Stomach (tissue), 4 donors: ENCODE measurements around the gene FREM2.

Experiments
- CTCF ChIP-seq, 7 experiments: fragments of 450-650 bp in 4 of 7; fragments of 200-600 bp in 3 of 7; sonication (generic) in 3 of 7; IDR thresholded peaks; one replicate each; pipeline ENCODE4 v1.5.1; 2016 to 2019; ENCODE audit warnings: antibody characterized with exemption in 7 of 7, control low read depth in 2 of 7, mild to moderate bottlenecking in 1 of 7
- EP300 ChIP-seq: sonication (generic); formaldehyde crosslinking; IDR thresholded peaks from one replicate; pipeline ENCODE4 v1.6.1; 2017; ENCODE audit warnings: antibody characterized with exemption
- POLR2AphosphoS5 ChIP-seq, 3 donors: sonication (generic); formaldehyde crosslinking; IDR thresholded peaks; one replicate each; pipeline ENCODE4 v1.6.1; 2016; ENCODE audit warnings: antibody characterized with exemption in 3 of 3

GRCh38 chr13:38684714-38685113 lies 2.2 kb upstream of the FREM2 start:
- TF ChIP-seq CTCF (IDR thresholded peaks at IDR 0.05) (no peak), POLR2AphosphoS5 (IDR thresholded peaks at IDR 0.05) (no peak), EP300 (no peak)
